Astrocyte (in vitro differentiated cells and primary cell): ENCODE measurements around the gene PEX6. TPM values are rescaled to one million over a fixed set of nuclear protein-coding genes. Genes with fewer than 3 reads are reported as not detected.
A peak's percentile ranks its signal among the peaks of the same experiment; 100 is the strongest.

Experiments used
- DNase-seq: peaks from one replicate; pipeline ENCODE4 v3.0.0-alpha.2; 2010; ENCODE audit warnings: low read depth
- FAIRE-seq: peaks from 2 replicates; lab custom pipeline; 2011; peaks lifted over from hg19 to GRCh38; lab: Jason Lieb, UNC
- H2AFZ ChIP-seq: 2 replicates; pipeline ENCODE4 v1.6.0; 2012; ENCODE audit warnings: low read depth, low read length, inconsistent platforms
- H3K27ac ChIP-seq: 2 replicates; pipeline ENCODE4 v1.5.1; 2011; ENCODE audit warnings: low read depth, low read length, inconsistent platforms
- H3K27me3 ChIP-seq: 2 replicates; pipeline ENCODE4 v1.6.0; 2011; ENCODE audit warnings: low read length, inconsistent platforms; ENCODE audit not compliant: insufficient read depth
- H3K36me3 ChIP-seq: 2 replicates; pipeline ENCODE4 v1.5.1; 2011; ENCODE audit warnings: low read length, inconsistent platforms; ENCODE audit not compliant: insufficient read depth
- H3K4me1 ChIP-seq: 2 replicates; pipeline ENCODE4 v1.5.1; 2011; ENCODE audit warnings: low read length, inconsistent platforms; ENCODE audit not compliant: insufficient read depth
- H3K4me2 ChIP-seq: 2 replicates; pipeline ENCODE4 v1.6.0; 2012; ENCODE audit warnings: low read length, inconsistent platforms
- H3K4me3 ChIP-seq: 2 replicates; pipeline ENCODE4 v1.5.1; 2011; ENCODE audit warnings: low read depth, mild to moderate bottlenecking, low read length, inconsistent platforms; ENCODE audit not compliant: insufficient read depth
- H3K79me2 ChIP-seq: 2 replicates; pipeline ENCODE4 v1.6.0; 2012; ENCODE audit warnings: mild to moderate bottlenecking, low read length, inconsistent platforms; ENCODE audit not compliant: insufficient read depth
- H3K9ac ChIP-seq: 2 replicates; pipeline ENCODE4 v1.6.0; 2012; ENCODE audit warnings: mild to moderate bottlenecking, low read length, inconsistent platforms
- H3K9me3 ChIP-seq: 2 replicates; pipeline ENCODE4 v1.5.1; 2012; ENCODE audit warnings: low read depth, mild to moderate bottlenecking, low read length, inconsistent platforms; ENCODE audit not compliant: insufficient read depth
- H4K20me1 ChIP-seq: 2 replicates; pipeline ENCODE4 v1.6.0; 2012; ENCODE audit warnings: low read length, inconsistent platforms; ENCODE audit not compliant: insufficient read depth
- H3K27ac Mint-ChIP-seq: one replicate; pipeline ENCODE4 v1.8.0; 2021; ENCODE audit warnings: mild to moderate bottlenecking, mixed read lengths; ENCODE audit not compliant: unreplicated experiment
- H3K27me3 Mint-ChIP-seq: one replicate; pipeline ENCODE4 v1.8.0; 2021; ENCODE audit warnings: low read depth, mixed read lengths; ENCODE audit not compliant: unreplicated experiment
- H3K36me3 Mint-ChIP-seq: one replicate; pipeline ENCODE4 v1.8.0; 2021; ENCODE audit warnings: low read depth, mixed read lengths; ENCODE audit not compliant: unreplicated experiment
- H3K4me1 Mint-ChIP-seq: one replicate; pipeline ENCODE4 v1.8.0; 2021; ENCODE audit warnings: low read depth, mixed read lengths; ENCODE audit not compliant: unreplicated experiment
- H3K4me3 Mint-ChIP-seq: one replicate; pipeline ENCODE4 v1.8.0; 2021; ENCODE audit warnings: mild to moderate bottlenecking, moderate library complexity, mixed read lengths; ENCODE audit not compliant: unreplicated experiment
- H3K9me3 Mint-ChIP-seq: one replicate; pipeline ENCODE4 v1.8.0; 2021; ENCODE audit warnings: mild to moderate bottlenecking, mixed read lengths; ENCODE audit not compliant: unreplicated experiment
- CTCF ChIP-seq: IDR thresholded peaks from 2 replicates; pipeline ENCODE4 v1.5.1; 2011; ENCODE audit warnings: low read depth, mild to moderate bottlenecking, inconsistent platforms, low read length, moderate library complexity; ENCODE audit not compliant: insufficient read depth
- EZH2 ChIP-seq: IDR thresholded peaks from 2 replicates; pipeline ENCODE4 v1.6.1; 2012; ENCODE audit warnings: mild to moderate bottlenecking, low read length, inconsistent platforms; ENCODE audit not compliant: insufficient read depth
- total RNA-seq: library from RNA; stranded (reverse); gene quantifications from 2 replicates; pipeline ENCODE4 v1.2.1, GENCODE V29; 2021

PEX6 gene
- total RNA-seq, 1 donor from 2014 or later = 22.7 TPM

GRCh38 chr6:43020847-43021246, 41.9 kb upstream of the PEX6 start:
- Mint-ChIP-seq H3K36me3 (peaks cover 13% of the 10 kb centered on the region), H3K9me3 (no peaks in the 10 kb centered on the region), H3K27me3 (no peaks in the 10 kb centered on the region), H3K4me1 (peaks cover 11% of the 10 kb centered on the region), H3K27ac (peak overlapping the region; percentile 62), H3K4me3 (peak overlapping the region; percentile 85)
- Histone ChIP-seq H4K20me1 (peaks cover 32% of the 10 kb centered on the region), H3K27ac (peak overlapping the region; percentile 74), H3K36me3 (peaks cover 31% of the 10 kb centered on the region), H3K9me3 (no peaks in the 10 kb centered on the region), H3K9ac (peak overlapping the region; percentile 98), H3K79me2 (peaks cover 76% of the 10 kb centered on the region), H3K27me3 (no peaks in the 10 kb centered on the region), H3K4me3 (peak overlapping the region; percentile 100), H3K4me2 (peak overlapping the region; percentile 95), H2AFZ (peak overlapping the region; percentile 94), H3K4me1 (peaks cover 13% of the 10 kb centered on the region)
- TF ChIP-seq CTCF (no peak), EZH2 (no peak)
- no peak for FAIRE-seq
- no peak for DNase-seq

- no peak overlapping the region for H2AFZ ChIP-seq
- Mint-ChIP-seq H3K9me3 (no peaks in the 10 kb centered on the region), H3K4me3 (peak overlapping the region; percentile 64), H3K4me1 (peaks cover 11% of the 10 kb centered on the region), H3K27ac (peak overlapping the region; percentile 47), H3K36me3 (peaks cover 11% of the 10 kb centered on the region), H3K27me3 (no peaks in the 10 kb centered on the region)
- FAIRE-seq (no peak), DNase-seq (no peak)
- peaks cover 83% of the 10 kb centered on the region for H3K79me2 ChIP-seq
- H3K4me2 ChIP-seq = no peak overlapping the region
- H4K20me1 ChIP-seq = peaks cover 30% of the 10 kb centered on the region
- no peak overlapping the region for H3K9ac ChIP-seq
- TF ChIP-seq EZH2 (no peak), CTCF (no peak)
- H3K4me3 ChIP-seq = no peak overlapping the region
- no peaks in the 10 kb centered on the region for H3K9me3 ChIP-seq
- peaks cover 14% of the 10 kb centered on the region for H3K4me1 ChIP-seq
- no peak overlapping the region for H3K27ac ChIP-seq
- peaks cover 28% of the 10 kb centered on the region for H3K36me3 ChIP-seq
- H3K27me3 ChIP-seq = no peaks in the 10 kb centered on the region
These were observed 41.2 kb upstream of the PEX6 start for GRCh38 chr6:43020052-43020705.

- TF ChIP-seq EZH2 (no peak), CTCF (no peak)
- FAIRE-seq = no peak
- Histone ChIP-seq H3K79me2 (peaks cover 84% of the 10 kb centered on the region), H2AFZ (no peak overlapping the region), H3K4me2 (no peak overlapping the region), H3K9ac (peak overlapping the region; percentile 19), H3K27ac (no peak overlapping the region), H3K36me3 (peaks cover 19% of the 10 kb centered on the region), H3K27me3 (no peaks in the 10 kb centered on the region), H3K9me3 (no peaks in the 10 kb centered on the region), H3K4me3 (no peak overlapping the region), H4K20me1 (peaks cover 20% of the 10 kb centered on the region), H3K4me1 (peaks cover 21% of the 10 kb centered on the region)
- Mint-ChIP-seq H3K9me3 (no peaks in the 10 kb centered on the region), H3K27ac (no peak overlapping the region), H3K4me3 (no peak overlapping the region), H3K4me1 (peaks cover 15% of the 10 kb centered on the region), H3K27me3 (no peaks in the 10 kb centered on the region), H3K36me3 (peaks cover 10% of the 10 kb centered on the region)
- DNase-seq = no peak
These were observed 40.2 kb upstream of the PEX6 start for GRCh38 chr6:43019152-43019551.
